MM.1S (cell line): ENCODE results near the gene TRABD2B.

Experiments used
- EZH2 ChIP-seq: fragments of 300-600 bp; sonication (generic); optimal IDR thresholded peaks from 2 replicates; pipeline ENCODE3; 2017; ENCODE audit warnings: low read depth, mild to moderate bottlenecking, antibody characterized with exemption, low read length, mixed read lengths
- EZH2phosphoT487 ChIP-seq: fragments of 300-600 bp; sonication (generic); IDR thresholded peaks from 2 replicates; pipeline ENCODE4 v1.6.1; 2018; ENCODE audit warnings: antibody characterized with exemption, low read length
- TF ChIP-seq, protein P1 (sequence below): fragments of 300-600 bp; sonication (generic); IDR thresholded peaks from 2 replicates; pipeline ENCODE4 v1.5.1; 2016; ENCODE audit warnings: antibody characterized with exemption, low read length, mixed read lengths

DNA sequence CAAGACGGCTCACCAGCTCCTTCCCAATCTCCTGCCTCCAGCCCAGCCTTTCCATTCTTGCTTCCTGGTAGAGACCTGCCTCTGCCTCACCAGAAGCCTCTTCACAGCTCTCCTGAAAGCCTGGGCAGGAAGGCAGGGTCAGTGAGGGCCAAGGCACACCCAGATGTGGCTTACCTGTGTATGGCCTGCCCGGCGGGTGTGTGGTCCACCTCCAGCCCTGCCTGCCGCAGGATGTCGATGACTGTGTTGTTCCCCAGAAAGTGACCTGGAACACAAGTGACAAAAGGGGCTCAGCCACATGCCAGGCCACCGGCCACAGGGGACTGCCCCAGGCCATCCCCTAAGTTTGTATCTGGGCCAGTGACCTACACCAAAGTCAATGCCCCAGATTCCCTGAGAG, 218.9 kb downstream of the TRABD2B start:
- TF ChIP-seq, protein P1, sequence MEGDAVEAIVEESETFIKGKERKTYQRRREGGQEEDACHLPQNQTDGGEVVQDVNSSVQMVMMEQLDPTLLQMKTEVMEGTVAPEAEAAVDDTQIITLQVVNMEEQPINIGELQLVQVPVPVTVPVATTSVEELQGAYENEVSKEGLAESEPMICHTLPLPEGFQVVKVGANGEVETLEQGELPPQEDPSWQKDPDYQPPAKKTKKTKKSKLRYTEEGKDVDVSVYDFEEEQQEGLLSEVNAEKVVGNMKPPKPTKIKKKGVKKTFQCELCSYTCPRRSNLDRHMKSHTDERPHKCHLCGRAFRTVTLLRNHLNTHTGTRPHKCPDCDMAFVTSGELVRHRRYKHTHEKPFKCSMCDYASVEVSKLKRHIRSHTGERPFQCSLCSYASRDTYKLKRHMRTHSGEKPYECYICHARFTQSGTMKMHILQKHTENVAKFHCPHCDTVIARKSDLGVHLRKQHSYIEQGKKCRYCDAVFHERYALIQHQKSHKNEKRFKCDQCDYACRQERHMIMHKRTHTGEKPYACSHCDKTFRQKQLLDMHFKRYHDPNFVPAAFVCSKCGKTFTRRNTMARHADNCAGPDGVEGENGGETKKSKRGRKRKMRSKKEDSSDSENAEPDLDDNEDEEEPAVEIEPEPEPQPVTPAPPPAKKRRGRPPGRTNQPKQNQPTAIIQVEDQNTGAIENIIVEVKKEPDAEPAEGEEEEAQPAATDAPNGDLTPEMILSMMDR: no peak
- TF ChIP-seq EZH2phosphoT487: no peak
- no peak for TF ChIP-seq EZH2
